Measurements from ENCODE around the gene SNURF.
"Not testable (repeated sequence)": the region's sequence is repeated elsewhere in the genome, so short reads cannot be mapped to it uniquely, and the experiment has no call there.

SNURF gene

GRCh38 chr15:24954783-24955530 lies at the start of gene SNURF, which contains the start of gene SNRPN:
Gene SNURF (plus strand): TSS chr15:24954987. CDS start chr15:24955049, 62 bp downstream.
Gene SNRPN (plus strand): TSS chr15:24954987. CDS start chr15:24974454, 19,467 bp downstream.
- peak; percentile 74 for DNase-seq

- no peak for DNase-seq
Observed at GRCh38 chr15:24916305-24917009, 38.3 kb upstream of the SNURF start.

GRCh38 chr15:24917431-24917830 lies 37.4 kb upstream of the SNURF start:
- DNase-seq: no peak

GRCh38 chr15:24919446-24919845 lies 35.3 kb upstream of the SNURF start:
- no peak for DNase-seq

GRCh38 chr15:24922781-24923180 lies 32.0 kb upstream of the SNURF start:
- DNase-seq: not testable (repeated sequence)

GRCh38 chr15:24924153-24924552 lies 30.6 kb upstream of the SNURF start:
- DNase-seq: no peak

GRCh38 chr15:24924621-24925020 lies 30.2 kb upstream of the SNURF start:
- DNase-seq: no peak

- DNase-seq: not testable (repeated sequence)
Observed at GRCh38 chr15:24931874-24932732, 22.7 kb upstream of the SNURF start.

GRCh38 chr15:24933716-24934115 lies 21.1 kb upstream of the SNURF start:
- DNase-seq: no peak

- DNase-seq: not testable (repeated sequence)
Observed at GRCh38 chr15:24938224-24938623, 16.6 kb upstream of the SNURF start.

GRCh38 chr15:24940236-24940635 lies 14.6 kb upstream of the SNURF start:
- no peak for DNase-seq

GRCh38 chr15:24943361-24943760 lies 11.4 kb upstream of the SNURF start:
- DNase-seq: no peak

- DNase-seq: no peak
Observed at GRCh38 chr15:24944954-24945353, 9.8 kb upstream of the SNURF start.

- no peak for DNase-seq
Observed at GRCh38 chr15:24945711-24946110, 9.1 kb upstream of the SNURF start.

GRCh38 chr15:24948495-24948894 lies 6.3 kb upstream of the SNURF start:
- no peak for DNase-seq

GRCh38 chr15:24955531-24955921 lies 739 bp downstream of the SNURF start:
- DNase-seq: no peak

- DNase-seq: peak; percentile 84
Observed at GRCh38 chr15:24956111-24956838, 1.5 kb downstream of the SNURF start.

GRCh38 chr15:24957691-24958090 lies 2.9 kb downstream of the SNURF start:
- DNase-seq: no peak

- no peak for DNase-seq
Observed at GRCh38 chr15:24961967-24962366, 7.2 kb downstream of the SNURF start.

GRCh38 chr15:24962880-24963279 lies 8.1 kb downstream of the SNURF start:
- DNase-seq: no peak

GRCh38 chr15:24966364-24967103 lies 11.7 kb downstream of the SNURF start:
- no peak for DNase-seq

- DNase-seq: no peak
Observed at GRCh38 chr15:24971052-24971451, 16.3 kb downstream of the SNURF start.
